Sigmoid colon (tissue), 4 donors: ENCODE data around the gene HOMER2.

ENCODE experiments used
- EP300 ChIP-seq, 4 donors: sonication (generic); formaldehyde crosslinking; IDR thresholded peaks; one replicate each; pipeline ENCODE4 v1.6.1; 2017; ENCODE audit warnings: antibody characterized with exemption in 4 of 4
- POLR2A ChIP-seq, 2 donors: fragments of 450-650 bp; IDR thresholded peaks; one replicate each; pipeline ENCODE4 v1.6.1; 2016; ENCODE audit warnings: antibody characterized with exemption in 2 of 2, mild to moderate bottlenecking in 2 of 2, moderate library complexity in 2 of 2
- POLR2AphosphoS5 ChIP-seq, 4 donors: sonication (generic); formaldehyde crosslinking; IDR thresholded peaks; one replicate each; pipeline ENCODE4 v1.6.1; 2017; ENCODE audit warnings: antibody characterized with exemption in 4 of 4
- TF ChIP-seq, protein P1 (sequence below), 4 experiments: fragments of 450-650 bp in 3 of 4; fragments of 200-600 bp in 1 of 4; IDR thresholded peaks; one replicate each; pipeline ENCODE4 v1.5.1; 2016 to 2019; ENCODE audit warnings: antibody characterized with exemption in 4 of 4, mild to moderate bottlenecking in 3 of 4, moderate library complexity in 2 of 4

GRCh38 chr15:82937712-82938058, 14.8 kb downstream of the HOMER2 start:
- TF ChIP-seq, protein P1, sequence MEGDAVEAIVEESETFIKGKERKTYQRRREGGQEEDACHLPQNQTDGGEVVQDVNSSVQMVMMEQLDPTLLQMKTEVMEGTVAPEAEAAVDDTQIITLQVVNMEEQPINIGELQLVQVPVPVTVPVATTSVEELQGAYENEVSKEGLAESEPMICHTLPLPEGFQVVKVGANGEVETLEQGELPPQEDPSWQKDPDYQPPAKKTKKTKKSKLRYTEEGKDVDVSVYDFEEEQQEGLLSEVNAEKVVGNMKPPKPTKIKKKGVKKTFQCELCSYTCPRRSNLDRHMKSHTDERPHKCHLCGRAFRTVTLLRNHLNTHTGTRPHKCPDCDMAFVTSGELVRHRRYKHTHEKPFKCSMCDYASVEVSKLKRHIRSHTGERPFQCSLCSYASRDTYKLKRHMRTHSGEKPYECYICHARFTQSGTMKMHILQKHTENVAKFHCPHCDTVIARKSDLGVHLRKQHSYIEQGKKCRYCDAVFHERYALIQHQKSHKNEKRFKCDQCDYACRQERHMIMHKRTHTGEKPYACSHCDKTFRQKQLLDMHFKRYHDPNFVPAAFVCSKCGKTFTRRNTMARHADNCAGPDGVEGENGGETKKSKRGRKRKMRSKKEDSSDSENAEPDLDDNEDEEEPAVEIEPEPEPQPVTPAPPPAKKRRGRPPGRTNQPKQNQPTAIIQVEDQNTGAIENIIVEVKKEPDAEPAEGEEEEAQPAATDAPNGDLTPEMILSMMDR (IDR thresholded peaks at IDR 0.05) = no peak
- TF ChIP-seq POLR2A (IDR thresholded peaks at IDR 0.05) (no peak), EP300 (IDR thresholded peaks at IDR 0.05) (no peak), POLR2AphosphoS5 (IDR thresholded peaks at IDR 0.05) (no peak)
